ENCODE data around the gene TPTE.
"Not testable (repeated sequence)": the region's sequence is repeated elsewhere in the genome, so short reads cannot be mapped to it uniquely, and the experiment has no call there.

TPTE gene

DNA sequence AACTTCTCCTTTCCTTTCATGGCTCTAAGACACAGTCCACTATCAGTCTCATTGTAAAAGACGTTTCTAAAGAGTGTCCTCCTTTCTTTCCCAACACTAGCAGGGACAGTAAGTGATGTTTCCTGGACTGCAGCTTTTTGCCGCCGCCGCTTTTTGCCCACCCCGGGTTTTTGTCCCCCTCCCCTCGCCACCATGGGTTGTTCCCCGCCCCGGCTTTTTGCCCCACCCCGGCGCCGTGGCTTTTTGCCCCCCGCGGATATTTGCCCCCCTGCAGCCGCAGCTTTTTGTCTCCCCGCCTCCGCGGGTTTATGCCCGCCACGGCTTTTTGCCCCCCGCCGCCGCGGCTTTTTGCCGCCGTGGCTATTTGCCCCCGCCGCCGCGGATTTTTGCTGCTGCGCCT is 95.2 kb downstream of the TPTE start:
- no peak for DNase-seq (ENCODE audit: low read depth in 2 of 2)

DNA sequence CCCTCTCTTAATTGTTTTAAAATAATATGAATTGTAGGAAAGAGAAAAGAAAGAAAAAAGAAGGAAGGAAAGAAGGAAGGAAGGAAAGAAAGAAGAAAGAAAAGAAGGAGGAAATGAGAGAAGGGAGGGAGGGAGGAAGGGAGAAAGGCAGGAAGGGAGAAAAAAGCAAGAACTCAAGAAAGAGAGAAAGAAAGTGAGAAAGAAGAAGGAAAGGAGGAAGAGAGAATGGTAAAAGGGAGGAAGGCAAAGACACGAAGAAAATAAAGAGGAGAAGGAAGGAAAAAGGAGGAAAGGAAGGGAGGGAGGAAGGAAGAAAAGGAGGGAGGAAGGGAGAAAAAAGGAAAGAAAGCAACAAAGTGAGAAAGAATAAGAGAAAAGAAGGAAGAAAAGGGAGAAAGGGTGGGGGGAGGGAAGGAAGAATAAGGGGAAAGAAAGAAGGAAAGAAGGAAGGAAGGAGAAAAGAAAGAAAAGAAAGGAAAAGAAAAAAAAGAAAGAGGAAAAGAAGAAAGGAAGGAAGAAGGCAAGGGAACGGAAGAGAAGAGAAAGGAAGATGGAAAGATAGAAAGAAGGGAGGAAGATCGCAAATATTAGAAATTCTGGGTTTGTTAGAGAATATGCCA is 95.9 kb downstream of the TPTE start:
- not testable (repeated sequence) for DNase-seq (ENCODE audit: low read depth in 2 of 2)

DNA sequence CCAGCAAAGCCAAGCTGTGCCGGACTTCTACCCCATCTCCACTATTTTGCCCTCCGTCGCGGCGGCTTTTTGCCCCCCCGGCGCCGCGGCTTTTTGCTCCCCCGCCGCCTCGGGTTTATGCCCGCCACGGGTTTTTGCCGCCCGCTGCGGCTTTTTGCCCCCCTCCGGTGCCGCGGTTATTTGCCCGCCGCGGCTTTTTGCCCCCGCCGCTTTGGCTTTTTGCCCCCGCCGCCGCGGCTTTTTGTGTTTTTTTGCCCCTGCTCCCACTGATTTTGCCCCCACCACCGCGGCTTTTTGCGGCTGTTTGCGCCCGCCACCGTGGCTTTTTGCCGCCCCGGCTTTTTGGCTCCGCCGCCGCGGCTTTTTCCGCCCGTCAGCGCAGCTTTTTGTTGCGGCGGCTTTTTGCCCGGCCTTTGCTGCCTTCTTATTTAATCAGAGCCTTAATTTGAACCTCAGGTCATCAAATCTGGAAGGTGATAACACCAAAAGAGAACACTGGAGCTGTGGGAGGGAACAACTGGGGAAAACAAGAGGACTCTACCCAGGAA is 106.0 kb downstream of the TPTE start:
- no peak for DNase-seq (ENCODE audit: low read depth in 2 of 2)

DNA sequence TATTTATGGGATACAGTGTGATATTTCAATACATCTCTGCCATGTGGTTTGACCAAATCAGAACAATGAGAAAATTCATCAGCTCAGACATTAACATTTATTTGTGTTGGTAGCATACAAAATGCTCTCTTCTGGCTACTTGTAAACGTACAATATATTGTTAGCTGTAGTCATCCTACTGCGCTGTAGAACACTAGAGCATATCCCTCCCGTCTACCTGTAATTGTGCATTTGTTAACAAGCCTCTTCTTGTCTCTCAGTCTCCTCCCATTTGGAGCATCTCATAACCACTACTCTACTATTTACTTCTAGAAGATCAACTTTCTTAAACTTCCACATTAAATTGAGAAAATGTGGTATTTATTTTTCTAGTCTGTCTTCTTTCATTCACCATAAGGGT is 107.9 kb downstream of the TPTE start:
- DNase-seq (ENCODE audit: low read depth in 2 of 2): not testable (repeated sequence)

DNA sequence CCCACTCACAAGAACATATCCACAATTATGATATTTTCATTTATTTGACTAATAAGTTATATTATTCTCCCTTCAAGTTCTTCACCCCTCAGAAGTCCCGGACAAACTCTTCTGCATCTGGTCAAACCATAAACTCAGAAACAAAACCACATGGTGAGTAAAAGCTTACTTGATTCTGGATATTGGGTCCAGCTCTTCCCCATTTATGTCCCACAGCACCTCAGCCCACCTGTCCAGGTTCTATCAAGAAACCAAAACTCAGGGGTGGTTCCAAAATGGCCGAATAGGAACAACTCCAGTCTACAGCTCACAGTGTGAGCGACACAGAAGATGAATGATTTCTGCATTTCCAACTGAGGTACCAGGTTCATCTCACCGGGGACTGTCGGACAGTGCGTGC is 109.4 kb downstream of the TPTE start:
- DNase-seq (ENCODE audit: low read depth in 2 of 2): not testable (repeated sequence)

DNA sequence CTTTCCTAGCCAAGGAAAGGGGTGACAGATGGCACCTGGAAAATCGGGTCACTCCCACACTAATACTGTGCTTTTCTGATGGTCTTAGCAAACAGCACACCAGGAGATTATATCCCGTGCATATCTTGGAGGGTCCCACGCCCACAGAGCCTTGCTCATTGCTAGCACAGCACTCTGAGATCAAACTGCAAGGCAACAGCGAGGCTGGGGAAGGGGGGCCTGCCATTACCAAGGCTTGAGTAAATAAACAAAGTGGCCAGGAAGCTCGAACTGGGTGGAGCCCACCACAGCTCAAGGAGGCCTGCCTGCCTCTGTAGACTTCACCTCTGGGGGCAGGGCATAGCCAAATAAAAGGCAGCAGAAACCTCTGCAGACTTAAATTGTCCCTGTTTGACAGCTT is 109.9 kb downstream of the TPTE start:
- DNase-seq (ENCODE audit: low read depth in 2 of 2): not testable (repeated sequence)

DNA sequence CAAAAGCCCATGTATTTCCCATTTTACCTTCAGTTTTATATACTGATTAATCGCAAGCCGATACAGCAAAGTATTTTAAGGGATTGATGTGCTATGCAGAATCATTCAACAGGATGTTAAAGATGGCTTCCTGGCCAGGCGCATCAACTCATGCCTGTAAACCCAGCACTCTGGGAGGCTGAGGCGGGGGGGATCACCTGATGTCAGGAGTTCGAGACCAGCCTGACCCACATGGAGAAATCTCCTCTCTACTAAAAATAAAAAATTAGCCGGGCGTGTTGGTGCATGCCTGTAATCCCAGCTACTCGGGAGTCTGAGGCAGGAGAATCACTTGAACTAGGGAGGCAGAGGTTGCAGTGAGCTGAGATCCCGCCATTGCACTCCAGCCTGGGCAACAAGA is 116.8 kb downstream of the TPTE start:
- not testable (repeated sequence) for DNase-seq (ENCODE audit: low read depth in 2 of 2)

DNA sequence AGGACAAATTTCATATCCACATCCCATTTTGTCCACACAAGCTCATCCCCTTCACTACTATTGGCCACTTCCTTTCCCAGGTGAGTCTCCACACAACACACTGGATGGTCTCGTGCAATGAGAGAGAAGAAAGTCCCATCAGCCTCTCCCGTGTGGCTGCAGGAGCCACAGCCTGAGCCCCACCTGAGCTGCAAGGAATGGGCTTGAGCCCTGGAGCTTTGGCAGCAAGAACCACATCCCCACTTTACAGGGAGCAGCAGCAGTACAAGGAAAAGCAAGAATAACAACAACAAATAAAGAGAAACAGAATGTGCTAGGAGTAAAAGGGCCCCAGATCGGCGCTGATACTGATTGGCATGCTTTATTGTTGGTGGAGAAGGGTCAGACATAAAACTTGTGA is 117.7 kb downstream of the TPTE start:
- no peak for DNase-seq (ENCODE audit: low read depth in 2 of 2)

DNA sequence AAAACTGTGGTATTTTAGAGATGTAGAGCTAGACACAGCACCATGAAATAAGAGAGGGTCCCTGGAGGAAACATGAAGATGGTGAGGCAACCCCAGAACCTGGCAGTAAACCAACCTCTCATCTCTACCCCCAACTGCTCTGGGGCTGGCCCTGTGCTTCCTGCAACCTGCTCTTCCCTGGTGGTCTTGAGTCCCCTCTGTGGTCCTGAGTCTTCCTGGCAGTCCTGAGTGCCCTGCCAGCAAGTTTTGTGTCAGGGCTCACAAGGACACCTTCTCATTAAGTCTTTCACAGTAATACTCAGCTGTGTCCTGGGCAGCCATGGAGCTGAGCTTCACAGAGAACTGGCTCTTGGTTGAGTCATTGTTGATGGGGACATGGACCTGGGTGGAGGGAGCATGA is 118.4 kb downstream of the TPTE start:
- DNase-seq (ENCODE audit: low read depth in 2 of 2): not testable (repeated sequence)

DNA sequence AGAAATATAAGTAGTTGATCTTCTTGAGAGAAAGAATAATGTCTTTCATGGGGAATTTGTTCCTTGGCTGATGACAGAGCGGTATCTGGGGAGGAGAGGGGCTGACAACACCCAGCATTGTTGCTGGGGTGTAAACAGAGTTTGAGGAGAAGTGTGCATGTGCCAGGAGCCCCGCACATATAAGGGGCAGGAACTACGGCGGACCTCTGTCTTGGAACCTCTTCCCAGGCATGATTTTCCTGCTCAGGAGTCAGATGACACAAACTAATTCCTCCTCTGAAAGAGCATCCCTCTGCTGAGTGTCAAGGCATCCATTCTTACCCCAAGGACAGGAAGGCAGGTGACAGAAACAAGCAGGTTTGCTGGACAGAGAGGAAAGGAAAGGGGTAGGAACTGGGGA is 119.1 kb downstream of the TPTE start:
- DNase-seq (ENCODE audit: low read depth in 2 of 2): no peak

DNA sequence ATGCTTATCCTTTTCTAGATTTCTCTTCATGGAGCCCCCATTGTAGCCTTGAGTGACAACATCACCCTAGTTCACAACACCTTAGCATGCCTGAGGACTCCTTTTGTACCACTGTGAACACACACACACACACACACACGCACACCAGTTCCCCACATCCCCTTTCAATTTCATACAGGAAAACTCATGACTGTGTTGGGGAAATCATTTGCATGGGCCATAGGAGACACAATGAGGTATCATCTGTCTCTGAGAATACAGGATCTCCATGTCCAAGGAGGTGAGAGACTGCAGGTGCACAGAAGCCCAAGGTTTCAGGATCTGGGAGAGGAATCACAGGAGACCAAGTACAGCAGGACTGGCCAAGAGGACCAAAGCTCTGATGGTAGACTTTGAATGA is 119.7 kb downstream of the TPTE start:
- DNase-seq (ENCODE audit: low read depth in 2 of 2): no peak

DNA sequence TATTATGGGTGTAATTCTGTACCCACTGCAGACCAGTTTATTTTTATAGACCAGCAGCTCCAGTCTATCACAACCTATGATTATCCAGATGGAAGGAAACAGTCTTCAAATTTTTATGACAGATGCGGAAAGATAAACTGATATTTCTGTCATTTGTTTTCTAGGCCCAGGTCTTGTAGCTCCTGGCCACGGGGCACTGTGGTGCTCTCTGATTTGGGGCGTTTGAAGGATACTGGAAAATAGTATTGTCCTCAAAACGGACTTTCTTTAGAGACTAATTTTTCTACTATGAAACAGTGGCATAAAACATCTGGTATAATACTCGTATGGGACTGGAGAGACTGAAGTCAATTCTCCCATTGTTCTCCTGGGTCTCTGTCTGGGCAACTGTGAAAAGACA is 124.3 kb downstream of the TPTE start:
- DNase-seq (ENCODE audit: low read depth in 2 of 2): not testable (repeated sequence)

DNA sequence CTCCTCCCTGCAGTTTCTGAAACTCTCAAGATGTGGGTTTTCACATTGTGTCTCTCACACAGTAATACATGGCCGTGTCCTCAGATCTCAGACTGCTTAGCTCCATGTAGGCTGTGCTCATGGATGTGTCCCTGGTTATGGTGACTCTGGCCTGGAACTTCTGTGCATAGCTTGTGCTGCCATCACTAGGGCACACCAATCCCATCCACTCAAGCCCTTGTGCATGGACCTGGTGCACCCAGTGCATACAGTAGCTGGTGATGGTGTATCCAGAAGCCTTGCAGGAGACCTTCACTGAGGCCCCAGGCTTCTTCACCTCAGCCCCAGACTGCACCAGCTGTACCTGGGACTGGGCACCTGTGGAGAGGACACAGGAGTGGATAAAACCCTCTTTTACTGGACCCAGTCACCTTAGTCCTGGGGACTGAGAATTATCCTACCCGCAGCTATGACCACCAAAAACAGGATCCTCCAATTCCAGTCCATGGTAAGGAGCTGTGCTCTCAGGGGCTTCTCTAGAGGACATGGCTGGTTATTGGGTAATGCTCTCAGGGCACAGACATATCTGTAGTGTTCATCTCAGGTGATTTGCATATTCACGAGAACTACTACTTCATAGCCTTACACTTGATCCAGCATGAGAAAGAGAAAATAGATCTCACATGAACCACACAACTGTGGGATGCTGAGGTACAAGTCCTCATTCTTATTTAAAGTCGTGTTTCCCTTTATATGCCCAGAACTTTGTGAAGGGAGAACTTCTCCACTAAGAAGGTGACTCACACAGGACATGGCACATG is 128.2 kb downstream of the TPTE start:
- DNase-seq (ENCODE audit: low read depth in 2 of 2): not testable (repeated sequence)

DNA sequence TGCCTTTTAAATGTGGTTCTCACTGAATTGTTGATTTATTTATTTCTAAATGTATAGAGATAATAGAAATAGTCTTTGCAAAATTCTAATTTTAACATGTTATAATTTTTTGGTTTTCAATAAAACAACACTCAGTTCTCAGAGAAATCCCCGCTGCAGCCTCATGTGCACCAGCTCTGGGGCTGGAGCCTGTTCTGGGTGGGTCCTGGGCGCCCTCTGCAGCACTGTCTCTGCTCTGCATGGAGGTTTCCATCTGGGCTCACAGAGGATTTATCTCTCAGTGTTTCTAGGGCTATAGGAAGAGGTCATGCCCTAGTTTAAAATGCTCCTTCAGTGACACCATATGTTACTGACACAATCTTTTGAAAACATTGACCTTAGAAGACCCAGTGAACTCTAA is 128.9 kb downstream of the TPTE start:
- not testable (repeated sequence) for DNase-seq (ENCODE audit: low read depth in 2 of 2)

Data from stimulated activated CD4-positive, alpha-beta T cell treated with anti-CD3 and anti-CD28 coated beads, Interleukin-1b, Interleukin-23, amount 100 ng/mL, for 1 hour (primary cell).